ENCODE results near the gene N4BP3. TPM values are rescaled to one million over a fixed set of nuclear protein-coding genes. Genes with fewer than 3 reads are reported as not detected.
A peak's percentile ranks its signal among the peaks of the same experiment; 100 is the strongest.

Gene N4BP3
- total and polyA plus RNA-seq, 12 donors: 0.31 to 2.6 (median 0.89) TPM

DNA sequence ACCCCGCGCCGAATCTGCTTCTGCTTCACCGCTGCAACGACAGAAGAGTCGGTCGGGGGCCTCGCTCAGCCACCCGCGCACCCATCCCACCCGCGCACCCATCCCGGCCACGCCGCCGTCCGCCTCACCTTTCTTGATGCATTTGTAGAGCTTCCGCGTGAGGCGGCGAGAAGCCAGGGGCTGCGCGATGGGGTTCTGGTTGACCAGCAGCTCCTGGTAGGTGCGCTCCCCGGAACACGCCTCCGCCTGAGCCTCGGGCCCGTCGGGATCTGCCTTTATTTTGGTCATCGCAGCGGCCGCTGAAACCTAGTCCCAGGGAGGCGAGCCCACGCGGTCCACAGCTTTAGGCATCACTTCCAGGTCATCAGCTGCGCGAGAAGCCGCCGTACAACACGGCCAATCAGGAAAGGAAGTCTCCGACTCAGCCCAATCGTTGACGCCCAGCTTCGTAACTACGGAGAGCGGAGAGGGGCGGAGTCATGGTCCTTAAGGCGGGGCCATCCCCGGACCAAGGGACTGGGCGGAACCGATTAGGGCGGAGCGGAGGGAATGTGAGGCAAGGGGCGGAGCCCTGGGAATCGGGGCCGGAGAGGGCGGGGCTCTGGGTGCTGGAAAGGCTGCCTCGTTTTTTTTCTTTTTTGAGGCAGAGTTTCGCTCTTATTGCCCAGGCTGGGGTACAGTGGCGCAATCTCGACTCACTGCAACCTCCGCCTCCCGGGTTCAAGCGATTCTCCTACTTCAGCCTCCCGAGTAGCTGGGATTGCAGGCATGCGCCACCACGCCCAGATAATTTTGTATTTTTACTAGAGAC, 40.4 kb downstream of the N4BP3 start, which contains the start of gene NHP2:
NHP2 (minus strand) TSS at position 356 of the 811 bp plus-strand sequence; CDS start at position 288, 68 bp downstream.
- WGBS, 4 donors: 2 to 4% (median 3%) methylated on average over 23 to 68 of the region's 68 CpGs
- Histone ChIP-seq H3K9me3 (replicated peaks in 1 of 3) (no peaks in the 10 kb centered on the region), H3K27me3 (no peaks in the 10 kb centered on the region), H3K4me3 (peak within 1 kb of the TSS; percentile 50 to 94 (median 66)), H3K27ac (peak within 1 kb of the TSS; percentile 37 to 87 (median 77)), H3K4me1 (replicated peaks in 1 of 2) (peaks cover 20 to 27% of the 10 kb centered on the region in 2 donors), H3K36me3 (replicated peaks in 1 of 2) (peaks cover 0 to 27% of the 10 kb centered on the region in 2 donors)
- TF ChIP-seq, protein P1, sequence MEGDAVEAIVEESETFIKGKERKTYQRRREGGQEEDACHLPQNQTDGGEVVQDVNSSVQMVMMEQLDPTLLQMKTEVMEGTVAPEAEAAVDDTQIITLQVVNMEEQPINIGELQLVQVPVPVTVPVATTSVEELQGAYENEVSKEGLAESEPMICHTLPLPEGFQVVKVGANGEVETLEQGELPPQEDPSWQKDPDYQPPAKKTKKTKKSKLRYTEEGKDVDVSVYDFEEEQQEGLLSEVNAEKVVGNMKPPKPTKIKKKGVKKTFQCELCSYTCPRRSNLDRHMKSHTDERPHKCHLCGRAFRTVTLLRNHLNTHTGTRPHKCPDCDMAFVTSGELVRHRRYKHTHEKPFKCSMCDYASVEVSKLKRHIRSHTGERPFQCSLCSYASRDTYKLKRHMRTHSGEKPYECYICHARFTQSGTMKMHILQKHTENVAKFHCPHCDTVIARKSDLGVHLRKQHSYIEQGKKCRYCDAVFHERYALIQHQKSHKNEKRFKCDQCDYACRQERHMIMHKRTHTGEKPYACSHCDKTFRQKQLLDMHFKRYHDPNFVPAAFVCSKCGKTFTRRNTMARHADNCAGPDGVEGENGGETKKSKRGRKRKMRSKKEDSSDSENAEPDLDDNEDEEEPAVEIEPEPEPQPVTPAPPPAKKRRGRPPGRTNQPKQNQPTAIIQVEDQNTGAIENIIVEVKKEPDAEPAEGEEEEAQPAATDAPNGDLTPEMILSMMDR (IDR thresholded peaks at IDR 0.05): no peak
- peak; percentile 17 to 84 for TF ChIP-seq POLR2A (IDR thresholded peaks at IDR 0.05)
- intact Hi-C loops (cut with DNase I): no loop called here
- peak; percentile 99 for DNase-seq

DNA sequence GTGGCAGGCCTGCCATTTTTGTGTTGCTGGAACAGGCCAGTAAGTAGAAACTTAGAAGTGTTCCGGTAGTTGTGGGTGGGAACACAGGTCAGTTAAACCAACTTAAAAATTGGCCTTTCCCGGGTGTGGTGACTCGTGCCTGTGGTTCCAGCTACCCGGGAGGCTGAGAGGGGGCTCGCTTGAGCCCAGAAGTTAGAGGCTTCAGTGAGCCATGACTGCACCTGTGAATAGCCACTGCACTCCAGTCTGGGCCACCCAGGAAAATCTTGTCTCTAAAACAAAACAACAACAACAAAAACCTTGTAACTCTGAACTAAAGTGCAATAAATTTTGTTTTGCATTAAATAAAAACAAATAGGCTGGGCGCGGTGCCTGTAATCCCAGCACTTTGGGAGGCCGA, 41.7 kb downstream of the N4BP3 start:
- Histone ChIP-seq H3K36me3 (replicated peaks in 1 of 2) (peaks cover 0 to 13% of the 10 kb centered on the region in 2 donors), H3K4me3 (no peak overlapping the region), H3K9me3 (replicated peaks in 1 of 3) (no peaks in the 10 kb centered on the region), H3K27me3 (no peaks in the 10 kb centered on the region), H3K4me1 (replicated peaks in 1 of 2) (peaks cover 20 to 27% of the 10 kb centered on the region in 2 donors), H3K27ac (no peak overlapping the region)
- TF ChIP-seq, protein P1 (IDR thresholded peaks at IDR 0.05): no peak
- no peak for TF ChIP-seq POLR2A (IDR thresholded peaks at IDR 0.05)
- WGBS, 4 donors: 67 to 82% (median 78%) methylated on average over 8 of the region's 8 CpGs
- intact Hi-C loops (cut with DNase I): no loop called here
- no peak for DNase-seq

DNA sequence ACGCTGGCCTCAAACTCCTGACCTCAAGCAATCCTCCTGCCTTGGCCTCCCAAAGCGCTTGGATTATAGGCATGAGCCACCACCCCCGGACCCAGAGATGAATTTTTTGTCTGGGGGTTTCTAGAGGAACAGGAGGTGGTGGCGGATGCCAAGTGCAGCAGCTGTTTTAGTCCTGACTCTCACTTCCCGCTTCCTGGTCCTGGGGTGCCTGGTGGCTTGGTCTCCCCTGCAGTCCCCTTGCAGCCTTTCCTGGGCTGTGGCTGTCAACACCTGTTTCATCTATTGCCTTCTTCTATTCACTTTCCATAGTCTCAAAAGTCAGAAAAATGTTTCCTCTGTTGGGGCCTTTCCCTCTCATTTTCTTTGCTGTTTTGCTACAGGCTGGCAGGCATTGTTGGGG, 46.8 kb downstream of the N4BP3 start:
- H3K27me3 ChIP-seq: peaks cover 13% of the 10 kb centered on the region
- WGBS, 4 donors: 78 to 85% (median 81%) methylated on average over 5 of the region's 5 CpGs
- DNase-seq: no peak
- no peak overlapping the region for H3K27ac ChIP-seq
- H3K36me3 ChIP-seq (replicated peaks in 1 of 2): no peaks in the 10 kb centered on the region
- intact Hi-C loops (cut with DNase I): no loop called here
- H3K4me3 ChIP-seq: no peak overlapping the region
- no peaks in the 10 kb centered on the region for H3K9me3 ChIP-seq (replicated peaks in 1 of 3)
- H3K4me1 ChIP-seq (replicated peaks in 1 of 2): peaks cover 0 to 3% of the 10 kb centered on the region in 2 donors
- TF ChIP-seq, protein P1 (IDR thresholded peaks at IDR 0.05): no peak
- no peak for TF ChIP-seq POLR2A (IDR thresholded peaks at IDR 0.05)

DNA sequence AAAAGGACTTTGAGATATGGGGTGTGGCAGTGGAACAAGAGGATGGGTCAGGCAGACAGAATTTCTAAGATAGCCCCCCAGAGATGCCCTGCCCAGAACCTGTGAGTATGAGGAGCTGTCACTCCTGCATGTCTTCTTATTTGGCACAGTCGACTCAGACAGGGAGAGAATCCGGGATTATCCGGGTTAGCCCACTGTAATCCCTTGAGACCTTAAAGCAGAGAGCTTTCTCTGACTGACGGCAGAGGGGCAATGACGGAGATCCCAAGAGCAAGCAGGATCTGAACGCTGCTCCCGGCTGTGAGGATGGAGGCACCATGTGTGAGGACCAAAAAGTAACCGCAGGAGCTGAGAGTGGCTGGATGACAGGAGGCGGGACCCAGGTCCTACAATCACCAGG, 49.1 kb downstream of the N4BP3 start:
- H3K27ac ChIP-seq: no peak overlapping the region
- DNase-seq: no peak
- H3K4me3 ChIP-seq: no peak overlapping the region
- peaks cover 0 to 3% of the 10 kb centered on the region in 2 donors for H3K4me1 ChIP-seq (replicated peaks in 1 of 2)
- intact Hi-C loops (cut with DNase I): no loop called here
- no peaks in the 10 kb centered on the region for H3K9me3 ChIP-seq (replicated peaks in 1 of 3)
- H3K27me3 ChIP-seq: peaks cover 23% of the 10 kb centered on the region
- no peak for TF ChIP-seq POLR2A (IDR thresholded peaks at IDR 0.05)
- TF ChIP-seq, protein P1 (IDR thresholded peaks at IDR 0.05): no peak
- WGBS, 4 donors: 63 to 83% (median 75%) methylated on average over 9 of the region's 9 CpGs
- H3K36me3 ChIP-seq (replicated peaks in 1 of 2): no peaks in the 10 kb centered on the region
